ENCODE data around the gene CBR1.

The CBR1 gene

DNA sequence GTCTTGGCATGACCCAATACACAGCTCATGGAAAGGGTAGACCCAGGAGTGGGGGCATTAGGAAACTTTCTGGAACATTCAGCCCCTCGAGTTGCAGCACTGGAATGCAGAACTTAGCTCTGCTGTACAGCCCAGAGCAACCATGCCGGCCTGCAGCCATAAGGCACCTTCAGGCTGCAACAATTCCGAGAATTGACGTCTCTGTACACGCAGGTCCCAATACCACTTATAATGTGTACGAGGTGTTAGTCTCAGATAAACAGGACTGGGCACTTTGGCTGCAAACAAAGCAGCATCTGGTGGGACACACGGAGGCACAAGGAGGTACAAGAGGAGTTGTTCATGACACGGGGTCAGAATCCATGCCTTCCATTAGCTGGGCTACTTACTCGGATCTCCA, 7.9 kb downstream of the CBR1 start:
- no peak overlapping the region for H3K4me3 ChIP-seq (ENCODE audit: low read depth, low read length)
- DNase-seq: no peak
- no peaks in the 10 kb centered on the region for H3K27me3 ChIP-seq (ENCODE audit: insufficient read depth, low read depth, severe bottlenecking)

DNA sequence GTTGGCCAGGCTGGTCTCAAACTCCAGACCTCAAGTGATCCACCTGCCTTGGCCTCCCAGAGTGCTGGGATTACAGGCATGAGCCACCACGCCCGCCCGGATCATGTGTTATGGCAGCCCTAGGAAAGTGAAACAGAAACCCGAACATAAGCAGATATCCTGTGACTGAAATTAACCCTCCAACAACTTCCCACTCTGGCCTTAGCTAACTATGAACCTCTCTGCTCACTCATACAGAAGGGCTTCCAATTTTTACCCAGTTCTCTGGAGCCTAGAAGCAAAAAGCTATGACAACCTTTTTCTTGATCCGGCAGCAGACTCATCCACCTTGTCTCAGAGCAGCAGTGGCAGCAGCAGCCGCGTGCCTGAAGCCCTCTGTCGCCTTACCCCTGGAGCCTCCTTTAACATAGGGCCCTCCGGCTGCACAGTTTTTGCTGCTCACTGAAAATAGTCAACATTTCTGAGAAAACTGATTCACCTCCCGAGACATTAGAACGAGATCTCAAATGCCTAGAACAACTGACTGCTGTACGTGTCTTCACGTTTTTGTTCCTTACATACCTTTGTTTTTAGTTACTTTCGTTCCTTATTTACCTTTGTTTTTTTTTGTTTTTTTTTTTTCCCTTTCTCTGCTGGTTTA, 9.3 kb downstream of the CBR1 start:
- Histone ChIP-seq H3K27ac (no peak overlapping the region), H3K9me3 (ENCODE audit: severe bottlenecking) (peaks cover 9% of the 10 kb centered on the region), H3K4me3 (ENCODE audit: low read depth, low read length) (no peak overlapping the region), H3K36me3 (no peaks in the 10 kb centered on the region), H3K27me3 (ENCODE audit: insufficient read depth, low read depth, severe bottlenecking) (no peaks in the 10 kb centered on the region)
- no peak for DNase-seq
- TF ChIP-seq, protein P1, sequence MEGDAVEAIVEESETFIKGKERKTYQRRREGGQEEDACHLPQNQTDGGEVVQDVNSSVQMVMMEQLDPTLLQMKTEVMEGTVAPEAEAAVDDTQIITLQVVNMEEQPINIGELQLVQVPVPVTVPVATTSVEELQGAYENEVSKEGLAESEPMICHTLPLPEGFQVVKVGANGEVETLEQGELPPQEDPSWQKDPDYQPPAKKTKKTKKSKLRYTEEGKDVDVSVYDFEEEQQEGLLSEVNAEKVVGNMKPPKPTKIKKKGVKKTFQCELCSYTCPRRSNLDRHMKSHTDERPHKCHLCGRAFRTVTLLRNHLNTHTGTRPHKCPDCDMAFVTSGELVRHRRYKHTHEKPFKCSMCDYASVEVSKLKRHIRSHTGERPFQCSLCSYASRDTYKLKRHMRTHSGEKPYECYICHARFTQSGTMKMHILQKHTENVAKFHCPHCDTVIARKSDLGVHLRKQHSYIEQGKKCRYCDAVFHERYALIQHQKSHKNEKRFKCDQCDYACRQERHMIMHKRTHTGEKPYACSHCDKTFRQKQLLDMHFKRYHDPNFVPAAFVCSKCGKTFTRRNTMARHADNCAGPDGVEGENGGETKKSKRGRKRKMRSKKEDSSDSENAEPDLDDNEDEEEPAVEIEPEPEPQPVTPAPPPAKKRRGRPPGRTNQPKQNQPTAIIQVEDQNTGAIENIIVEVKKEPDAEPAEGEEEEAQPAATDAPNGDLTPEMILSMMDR (IDR thresholded peaks at IDR 0.05; ENCODE audit: low read depth, low read length): no peak

More for the DNA sequence above, 7.9 kb downstream of the CBR1 start:
- Histone ChIP-seq H3K36me3 (no peaks in the 10 kb centered on the region), H3K27ac (no peak overlapping the region), H3K9me3 (ENCODE audit: severe bottlenecking) (peaks cover 9% of the 10 kb centered on the region)
- TF ChIP-seq, protein P1 (IDR thresholded peaks at IDR 0.05; ENCODE audit: low read depth, low read length): no peak

DNA sequence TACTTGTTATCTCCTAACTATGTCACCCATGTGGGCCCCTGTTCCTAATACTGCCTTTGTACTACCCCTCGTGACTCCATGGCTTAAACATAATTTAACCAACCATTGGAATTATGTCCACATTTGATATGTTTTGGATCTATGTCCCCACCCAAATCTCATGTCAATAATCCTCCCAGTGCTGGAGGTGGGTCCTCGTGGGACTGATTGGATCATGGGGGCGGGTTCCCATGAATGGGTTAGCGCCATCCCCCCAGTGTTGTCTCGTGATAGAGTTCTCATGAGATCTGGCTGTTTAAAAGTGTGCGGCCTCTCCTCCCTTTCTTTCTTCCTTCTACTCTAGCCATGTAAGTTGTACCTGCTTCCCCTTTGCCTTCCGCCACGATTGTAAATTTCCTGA, 9.8 kb downstream of the CBR1 start:
- H3K9me3 ChIP-seq (ENCODE audit: severe bottlenecking): peaks cover 9% of the 10 kb centered on the region
- no peak overlapping the region for H3K4me3 ChIP-seq (ENCODE audit: low read depth, low read length)
- DNase-seq: no peak
- no peaks in the 10 kb centered on the region for H3K36me3 ChIP-seq
- TF ChIP-seq, protein P1 (IDR thresholded peaks at IDR 0.05; ENCODE audit: low read depth, low read length): no peak
- no peak overlapping the region for H3K27ac ChIP-seq
- no peaks in the 10 kb centered on the region for H3K27me3 ChIP-seq (ENCODE audit: insufficient read depth, low read depth, severe bottlenecking)

DNA sequence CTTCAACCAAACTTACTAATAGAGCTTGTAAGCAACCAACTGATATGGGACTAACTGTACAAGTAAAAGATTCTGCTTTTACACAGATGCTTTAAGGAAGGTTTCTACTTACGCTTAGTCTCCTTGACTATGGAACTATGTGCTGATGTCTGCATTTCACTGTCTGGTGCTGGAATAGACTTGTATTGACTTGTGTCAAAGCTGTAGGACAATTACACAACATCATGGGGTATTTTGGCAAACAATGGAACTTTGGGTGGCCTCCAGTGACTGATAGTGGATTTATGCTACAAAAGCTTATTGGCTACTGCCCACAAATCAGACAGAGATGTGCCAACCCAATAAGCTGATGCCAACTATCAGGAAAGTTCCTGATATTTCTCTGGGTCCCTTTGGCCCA, 10.6 kb downstream of the CBR1 start:
- no peak overlapping the region for H3K4me3 ChIP-seq (ENCODE audit: low read depth, low read length)
- peaks cover 9% of the 10 kb centered on the region for H3K9me3 ChIP-seq (ENCODE audit: severe bottlenecking)
- no peak overlapping the region for H3K27ac ChIP-seq
- DNase-seq: no peak
- H3K27me3 ChIP-seq (ENCODE audit: insufficient read depth, low read depth, severe bottlenecking): no peaks in the 10 kb centered on the region
- TF ChIP-seq, protein P1 (IDR thresholded peaks at IDR 0.05; ENCODE audit: low read depth, low read length): no peak
- no peaks in the 10 kb centered on the region for H3K36me3 ChIP-seq

DNA sequence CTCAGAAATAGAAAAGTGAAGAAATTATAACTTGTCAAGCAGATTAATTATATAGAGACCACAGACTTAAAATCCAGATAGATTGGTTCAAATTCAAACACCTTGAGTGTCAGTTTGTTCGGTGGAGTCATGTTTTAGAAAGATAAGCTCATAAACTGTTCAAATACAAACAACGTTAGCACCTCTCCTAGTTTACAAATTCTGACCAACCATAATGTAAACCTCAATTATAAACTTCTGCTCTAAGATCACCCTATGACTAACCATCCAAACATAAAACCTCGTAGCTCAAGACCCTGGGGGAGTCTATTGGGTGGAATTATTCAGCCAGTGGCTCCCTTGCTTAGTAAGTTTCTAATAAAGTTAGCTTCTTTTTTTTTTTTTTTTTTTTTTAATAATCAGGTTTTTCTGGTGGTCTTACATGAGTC, 12.4 kb downstream of the CBR1 start:
- no peak overlapping the region for H3K27ac ChIP-seq
- H3K4me3 ChIP-seq (ENCODE audit: low read depth, low read length): no peak overlapping the region

More for the DNA sequence above, 12.4 kb downstream of the CBR1 start:
- DNase-seq: no peak
- TF ChIP-seq, protein P1 (IDR thresholded peaks at IDR 0.05; ENCODE audit: low read depth, low read length): no peak
- H3K9me3 ChIP-seq (ENCODE audit: severe bottlenecking): peaks cover 9% of the 10 kb centered on the region
- no peaks in the 10 kb centered on the region for H3K36me3 ChIP-seq
- H3K27me3 ChIP-seq (ENCODE audit: insufficient read depth, low read depth, severe bottlenecking): no peaks in the 10 kb centered on the region

Data from WERI-Rb-1 (cell line).